ENCODE measurements around the gene BRCC3.

The BRCC3 gene

GRCh38 chrX:155148724-155149537 is 77.6 kb downstream of the BRCC3 start:
- FAIRE-seq: no peak

GRCh38 chrX:155169881-155170280 is 98.6 kb downstream of the BRCC3 start:
- no peak for FAIRE-seq
